ENCODE data around the gene MUC13. TPM values are rescaled to one million over a fixed set of nuclear protein-coding genes. Genes with fewer than 3 reads are reported as not detected.

Gene MUC13
- total and polyA plus RNA-seq, 4 donors = 0.43 to 6.6 (median 0.49) TPM; not detected in 1

DNA sequence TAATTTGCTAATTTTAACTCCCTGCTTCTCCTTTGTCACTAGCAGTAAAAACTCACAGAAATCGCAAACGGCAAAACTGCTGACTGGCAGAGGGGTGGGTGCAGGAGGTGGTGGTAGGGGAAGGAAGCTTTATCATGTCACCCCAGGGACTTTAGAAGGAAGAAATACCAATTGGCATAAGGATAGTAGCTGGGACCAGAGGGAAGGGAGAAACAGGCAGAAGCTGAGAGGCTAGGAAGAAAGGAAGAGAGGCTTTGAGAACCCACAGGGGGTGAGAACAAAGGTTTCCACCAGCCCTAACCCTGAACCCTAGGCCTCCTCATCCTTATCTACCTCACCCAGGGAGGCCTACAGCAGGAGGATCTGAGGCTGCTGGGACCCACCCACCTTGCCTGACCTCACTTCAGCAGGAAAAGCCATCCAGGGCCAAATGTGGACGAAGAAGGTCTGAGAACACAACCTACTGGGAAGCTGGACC lies 58.1 kb downstream of the MUC13 start:
- Histone ChIP-seq H3K4me3 (no peak overlapping the region), H3K27ac (ENCODE audit: low read depth in 1 of 2, low read length in 1 of 2) (peak overlapping the region in 1 of 2 donors; percentile 72), H3K36me3 (ENCODE audit: control insufficient read depth in 4 of 4, insufficient read depth in 4 of 4, low read length in 4 of 4) (peaks cover 0 to 11% (median 2%) of the 10 kb centered on the region in 4 donors), H3K9me3 (ENCODE audit: control insufficient read depth in 4 of 4, insufficient read depth in 3 of 4, low read length in 3 of 4) (no peaks in the 10 kb centered on the region), H3K4me1 (ENCODE audit: control insufficient read depth in 5 of 5, insufficient read depth in 5 of 5, low read length in 5 of 5) (peaks cover 0 to 22% (median 12%) of the 10 kb centered on the region in 5 donors), H3K9ac (ENCODE audit: insufficient read depth in 1 of 2, low read length in 2 of 2) (no peak overlapping the region), H3K27me3 (ENCODE audit: control insufficient read depth in 3 of 3, insufficient read depth in 3 of 3, low read length in 2 of 3) (no peaks in the 10 kb centered on the region)
- ATAC-seq (ENCODE audit: insufficient read depth, low FRiP score) (no peak), DNase-seq (no peak)
- TF ChIP-seq, protein P1, sequence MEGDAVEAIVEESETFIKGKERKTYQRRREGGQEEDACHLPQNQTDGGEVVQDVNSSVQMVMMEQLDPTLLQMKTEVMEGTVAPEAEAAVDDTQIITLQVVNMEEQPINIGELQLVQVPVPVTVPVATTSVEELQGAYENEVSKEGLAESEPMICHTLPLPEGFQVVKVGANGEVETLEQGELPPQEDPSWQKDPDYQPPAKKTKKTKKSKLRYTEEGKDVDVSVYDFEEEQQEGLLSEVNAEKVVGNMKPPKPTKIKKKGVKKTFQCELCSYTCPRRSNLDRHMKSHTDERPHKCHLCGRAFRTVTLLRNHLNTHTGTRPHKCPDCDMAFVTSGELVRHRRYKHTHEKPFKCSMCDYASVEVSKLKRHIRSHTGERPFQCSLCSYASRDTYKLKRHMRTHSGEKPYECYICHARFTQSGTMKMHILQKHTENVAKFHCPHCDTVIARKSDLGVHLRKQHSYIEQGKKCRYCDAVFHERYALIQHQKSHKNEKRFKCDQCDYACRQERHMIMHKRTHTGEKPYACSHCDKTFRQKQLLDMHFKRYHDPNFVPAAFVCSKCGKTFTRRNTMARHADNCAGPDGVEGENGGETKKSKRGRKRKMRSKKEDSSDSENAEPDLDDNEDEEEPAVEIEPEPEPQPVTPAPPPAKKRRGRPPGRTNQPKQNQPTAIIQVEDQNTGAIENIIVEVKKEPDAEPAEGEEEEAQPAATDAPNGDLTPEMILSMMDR (IDR thresholded peaks at IDR 0.05; ENCODE audit: control extremely low read depth, extremely low read depth) = no peak
- 35 to 63% methylated on average over 3 of the region's 3 CpGs for whole genome bisulfite sequencing, 2 donors

- Histone ChIP-seq H3K27ac (ENCODE audit: low read depth in 1 of 2, low read length in 1 of 2) (no peak overlapping the region), H3K36me3 (ENCODE audit: control insufficient read depth in 4 of 4, insufficient read depth in 4 of 4, low read length in 4 of 4) (peaks cover 0 to 11% (median 3%) of the 10 kb centered on the region in 4 donors), H3K4me1 (ENCODE audit: control insufficient read depth in 5 of 5, insufficient read depth in 5 of 5, low read length in 5 of 5) (peaks cover 0 to 13% (median 7%) of the 10 kb centered on the region in 5 donors), H3K27me3 (ENCODE audit: control insufficient read depth in 3 of 3, insufficient read depth in 3 of 3, low read length in 2 of 3) (no peaks in the 10 kb centered on the region), H3K4me3 (no peak overlapping the region), H3K9me3 (ENCODE audit: control insufficient read depth in 4 of 4, insufficient read depth in 3 of 4, low read length in 3 of 4) (no peaks in the 10 kb centered on the region), H3K9ac (ENCODE audit: insufficient read depth in 1 of 2, low read length in 2 of 2) (no peak overlapping the region)
- TF ChIP-seq, protein P1 (IDR thresholded peaks at IDR 0.05; ENCODE audit: control extremely low read depth, extremely low read depth) = no peak
- 73 to 100% methylated on average over 1 of the region's 1 CpG for WGBS, 2 donors
- DNase-seq = no peak
- no peak for ATAC-seq (ENCODE audit: insufficient read depth, low FRiP score)
Measured at GRCh38 chr3:124873226-124873625, 61.3 kb downstream of the MUC13 start.

- Histone ChIP-seq H3K27me3 (ENCODE audit: control insufficient read depth in 3 of 3, insufficient read depth in 3 of 3, low read length in 2 of 3) (no peaks in the 10 kb centered on the region), H3K4me3 (no peak overlapping the region), H3K36me3 (ENCODE audit: control insufficient read depth in 4 of 4, insufficient read depth in 4 of 4, low read length in 4 of 4) (peaks cover 0 to 12% (median 2%) of the 10 kb centered on the region in 4 donors), H3K27ac (ENCODE audit: low read depth in 1 of 2, low read length in 1 of 2) (no peak overlapping the region), H3K9me3 (ENCODE audit: control insufficient read depth in 4 of 4, insufficient read depth in 3 of 4, low read length in 3 of 4) (no peaks in the 10 kb centered on the region), H3K9ac (ENCODE audit: insufficient read depth in 1 of 2, low read length in 2 of 2) (no peak overlapping the region), H3K4me1 (ENCODE audit: control insufficient read depth in 5 of 5, insufficient read depth in 5 of 5, low read length in 5 of 5) (peaks cover 0 to 3% (median 0%) of the 10 kb centered on the region in 5 donors)
- TF ChIP-seq, protein P1 (IDR thresholded peaks at IDR 0.05; ENCODE audit: control extremely low read depth, extremely low read depth) = no peak
- ATAC-seq (ENCODE audit: insufficient read depth, low FRiP score) (no peak), DNase-seq (no peak)
- 96 to 97% methylated on average over 3 of the region's 3 CpGs for WGBS, 2 donors
Measured at GRCh38 chr3:124867511-124867910, 67.0 kb downstream of the MUC13 start.

DNA sequence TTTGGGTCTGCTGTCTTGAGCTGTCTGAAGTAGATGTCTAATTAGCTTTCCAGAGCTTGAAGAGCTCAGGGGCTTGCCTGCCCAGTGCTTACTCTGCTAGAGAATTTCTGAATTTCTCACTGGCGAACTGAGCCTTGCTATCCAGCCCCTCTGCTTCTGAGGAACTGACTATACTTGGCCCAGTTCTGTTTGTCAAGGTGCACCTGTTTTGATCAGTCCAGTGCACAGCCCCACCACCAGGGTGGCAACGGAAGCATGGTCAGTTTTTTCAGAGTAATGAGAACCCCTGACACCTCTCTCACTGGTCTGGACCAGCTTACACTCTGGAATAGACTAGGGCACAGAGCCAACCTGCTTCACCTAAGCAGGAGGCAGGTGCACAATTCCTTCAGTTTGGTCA lies 72.5 kb downstream of the MUC13 start:
- no peak for ATAC-seq (ENCODE audit: insufficient read depth, low FRiP score)
- Histone ChIP-seq H3K4me1 (ENCODE audit: control insufficient read depth in 5 of 5, insufficient read depth in 5 of 5, low read length in 5 of 5) (peaks cover 7 to 33% (median 13%) of the 10 kb centered on the region in 5 donors), H3K9ac (ENCODE audit: insufficient read depth in 1 of 2, low read length in 2 of 2) (no peak overlapping the region), H3K27me3 (ENCODE audit: control insufficient read depth in 3 of 3, insufficient read depth in 3 of 3, low read length in 2 of 3) (no peaks in the 10 kb centered on the region), H3K9me3 (ENCODE audit: control insufficient read depth in 4 of 4, insufficient read depth in 3 of 4, low read length in 3 of 4) (no peaks in the 10 kb centered on the region), H3K27ac (ENCODE audit: low read depth in 1 of 2, low read length in 1 of 2) (peak overlapping the region in 1 of 2 donors; percentile 14), H3K4me3 (no peak overlapping the region), H3K36me3 (ENCODE audit: control insufficient read depth in 4 of 4, insufficient read depth in 4 of 4, low read length in 4 of 4) (peaks cover 0 to 4% (median 0%) of the 10 kb centered on the region in 4 donors)
- TF ChIP-seq, protein P1 (IDR thresholded peaks at IDR 0.05; ENCODE audit: control extremely low read depth, extremely low read depth) = no peak
- no peak for DNase-seq
- WGBS, 2 donors = 87 to 89% methylated on average over 2 of the region's 2 CpGs

Data from lung (tissue), 12 donors.